Activated CD8-positive, alpha-beta T cell treated with anti-CD3 and anti-CD28 coated beads, Interleukin-2, amount 10 ng/mL, durations not matched to agents 7 days and 5 days (primary cell): ENCODE data around the gene PRX. TPM values are rescaled to one million over a fixed set of nuclear protein-coding genes. Genes with fewer than 3 reads are reported as not detected.

Experiments used
- ATAC-seq: fragments of 150-1000 bp; cut with Tn5 transposase; one replicate; pipeline ENCODE4 v1.10.0; 2021; ENCODE audit warnings: moderate library complexity
- CTCF ChIA-PET: fragments of 350-600 bp; sonication (Branson Sonifier 250); formaldehyde crosslinking; loops from one replicate; lab custom pipeline; 2021; ENCODE audit warnings: antibody characterized with exemption; lab: Charles Lee
- POLR2A ChIA-PET: fragments of 350-600 bp; sonication (Branson Sonifier 250); formaldehyde crosslinking; loops from one replicate; lab custom pipeline; 2021; ENCODE audit warnings: antibody characterized with exemption; lab: Charles Lee
- DNase-seq: peaks from one replicate; pipeline ENCODE4 v3.0.0-alpha.2; 2020
- H3K27ac Mint-ChIP-seq: one replicate; pipeline ENCODE4 v1.8.0; 2021; ENCODE audit warnings: mild to moderate bottlenecking, mixed read lengths
- H3K27me3 Mint-ChIP-seq: one replicate; pipeline ENCODE4 v1.8.0; 2021; ENCODE audit warnings: low read depth, mixed read lengths
- H3K36me3 Mint-ChIP-seq: one replicate; pipeline ENCODE4 v1.8.0; 2021; ENCODE audit warnings: low read depth, mixed read lengths
- H3K4me1 Mint-ChIP-seq: one replicate; pipeline ENCODE4 v1.8.0; 2021; ENCODE audit warnings: low read depth, mixed read lengths
- H3K4me3 Mint-ChIP-seq: one replicate; pipeline ENCODE4 v1.8.0; 2021; ENCODE audit warnings: mild to moderate bottlenecking, mixed read lengths
- H3K9me3 Mint-ChIP-seq: one replicate; pipeline ENCODE4 v1.8.0; 2022; ENCODE audit warnings: mixed read lengths; ENCODE audit not compliant: insufficient read depth
- total RNA-seq, 2 experiments: library from RNA; stranded (reverse); gene quantifications; one replicate each; pipeline ENCODE4 v1.2.3, GENCODE V29; 2021

Gene PRX
- total RNA-seq, 2 experiments from 2014 or later = 0.84 to 1.1 TPM

DNA sequence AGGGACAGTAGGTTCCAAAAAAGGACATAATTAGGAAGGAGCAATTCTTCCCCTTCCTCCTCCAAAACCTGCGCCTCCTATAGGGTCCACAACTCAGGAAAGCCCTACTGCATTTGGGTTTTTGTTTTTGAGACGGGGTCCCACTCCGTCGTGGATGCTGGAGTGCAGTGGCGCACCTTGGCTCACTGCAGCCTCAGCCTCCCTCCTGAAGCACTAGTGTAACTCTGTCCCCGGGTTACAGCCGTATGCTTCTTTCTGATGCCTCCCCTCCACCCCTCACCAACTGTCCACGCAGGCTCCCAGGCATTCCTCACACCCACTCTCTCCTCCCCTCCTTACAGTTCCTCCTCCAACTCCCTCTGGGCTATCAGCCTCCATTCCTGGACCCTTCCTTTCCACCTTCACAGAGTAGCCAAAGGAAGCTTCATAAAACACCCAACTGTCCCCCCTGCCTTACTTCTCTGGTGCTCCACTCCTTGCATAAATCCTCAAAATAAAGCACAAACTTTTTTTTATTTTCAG, 33.1 kb upstream of the PRX start:
- POLR2A ChIA-PET = no interaction called here
- CTCF ChIA-PET = interaction anchor here (1.0 to 1.1 kb wide), 2 partner anchors 19 to 26 kb away, joined by 3 to 5 read pairs; partner anchors contain the start of gene BLVRB
- ATAC-seq (no peak), DNase-seq (no peak)
- H3K4me3 Mint-ChIP-seq = no peak overlapping the region
- H3K36me3 Mint-ChIP-seq = peaks cover 7% of the 10 kb centered on the region
- no peaks in the 10 kb centered on the region for H3K27me3 Mint-ChIP-seq
- no peaks in the 10 kb centered on the region for H3K9me3 Mint-ChIP-seq
- H3K27ac Mint-ChIP-seq = no peak overlapping the region
- peaks cover 18% of the 10 kb centered on the region for H3K4me1 Mint-ChIP-seq

- H3K27ac Mint-ChIP-seq = no peak overlapping the region
- ChIA-PET POLR2A (no interaction called here), CTCF (interaction anchor here (1.1 kb wide), 1 partner anchor 20 kb away, joined by 5 read pairs; the partner anchor contains the start of gene BLVRB)
These were observed 32.6 kb upstream of the PRX start for GRCh38 chr19:40445780-40446262.

DNA sequence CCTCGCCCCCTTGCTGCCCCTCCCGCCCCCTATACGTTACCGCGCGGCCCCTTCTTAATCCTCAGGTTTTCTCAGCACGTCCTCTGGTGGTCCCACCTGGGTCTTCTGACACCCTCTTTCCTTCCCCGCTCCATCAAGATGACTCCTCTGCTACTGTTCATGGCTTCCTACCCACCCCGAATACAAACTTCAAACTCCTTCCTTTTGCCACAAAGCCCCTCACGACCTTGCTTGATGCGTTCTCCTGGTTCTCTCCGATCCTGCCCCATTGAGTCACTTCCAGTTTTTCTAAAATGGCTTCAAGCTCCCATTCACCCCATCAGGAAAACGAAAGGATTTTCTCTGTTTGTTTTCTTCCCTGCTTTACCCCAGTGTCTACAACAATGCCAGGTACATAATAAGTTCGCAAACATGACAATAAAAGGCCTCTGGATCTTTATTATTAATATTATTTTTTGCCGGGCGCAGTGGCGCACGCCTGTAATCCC, 31.7 kb upstream of the PRX start:
- ChIA-PET POLR2A (interaction anchor here (2.5 to 4.3 kb wide), 3 partner anchors 18 to 24 kb away, joined by 12 to 29 read pairs (median 24); partner anchors contain the start of genes BLVRB and SERTAD1), CTCF (interaction anchor here (0.6 to 3.4 kb wide), 3 partner anchors 20 to 139 kb away, joined by 5 to 30 read pairs (median 21); partner anchors contain the start of gene BLVRB)
- Mint-ChIP-seq H3K27me3 (no peaks in the 10 kb centered on the region), H3K36me3 (peaks cover 16% of the 10 kb centered on the region), H3K4me1 (peaks cover 18% of the 10 kb centered on the region), H3K9me3 (no peaks in the 10 kb centered on the region), H3K27ac (peak overlapping the region; percentile 98), H3K4me3 (peak overlapping the region; percentile 98)
- DNase-seq (no peak), ATAC-seq (no peak)

More at GRCh38 chr19:40445780-40446262, 32.6 kb upstream of the PRX start:
- no peak for DNase-seq
- no peak for ATAC-seq
- H3K27me3 Mint-ChIP-seq = no peaks in the 10 kb centered on the region
- no peaks in the 10 kb centered on the region for H3K9me3 Mint-ChIP-seq
- peaks cover 18% of the 10 kb centered on the region for H3K4me1 Mint-ChIP-seq
- H3K36me3 Mint-ChIP-seq = peaks cover 13% of the 10 kb centered on the region
- peak overlapping the region; percentile 49 for H3K4me3 Mint-ChIP-seq

DNA sequence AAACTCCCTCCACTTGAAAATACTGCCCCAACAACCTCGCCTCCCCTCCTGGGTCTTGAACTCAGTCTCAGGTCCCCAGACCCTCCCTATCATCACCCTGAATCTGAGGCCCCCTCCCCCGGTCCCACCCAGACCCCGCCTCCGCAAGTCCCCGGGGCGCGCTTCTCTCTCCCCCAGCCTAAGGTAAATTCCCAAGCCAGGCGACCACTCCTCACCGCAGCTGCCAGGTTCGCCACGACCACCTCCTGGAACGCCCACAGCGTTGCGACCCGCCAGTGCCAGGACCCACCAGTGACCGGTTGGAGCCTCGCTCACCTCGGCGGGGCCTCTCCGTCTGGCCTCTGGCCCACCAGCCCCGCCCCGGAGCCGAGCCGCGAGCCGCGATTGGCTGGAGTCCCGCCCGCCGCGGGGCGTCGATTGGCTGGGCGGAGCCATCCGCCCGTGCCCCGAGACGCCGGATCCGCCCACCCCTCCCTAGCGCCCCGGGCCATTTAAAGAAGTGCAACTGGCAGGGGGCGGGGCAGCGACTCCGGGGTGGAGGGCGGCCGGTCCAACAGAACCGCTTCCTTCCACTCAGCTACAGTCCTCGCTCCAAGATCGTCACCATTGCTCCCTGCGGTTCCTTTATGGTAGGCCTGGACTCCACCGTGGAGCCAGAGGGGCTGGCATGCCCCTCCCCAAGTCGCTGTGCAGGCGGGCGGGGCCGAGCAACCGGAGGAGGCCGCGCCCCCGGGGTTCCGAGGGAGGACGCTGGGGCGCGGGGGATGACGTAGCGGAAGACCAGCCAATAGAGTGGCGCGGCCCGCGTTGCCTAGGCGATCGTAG, 31.0 kb upstream of the PRX start, which contains the start of gene SERTAD3:
Gene SERTAD3 (minus strand): TSS at position 336 of the 825 bp plus-strand sequence. CDS start 2,255 bp downstream, outside the sequence.
- no peaks in the 10 kb centered on the region for H3K9me3 Mint-ChIP-seq
- ATAC-seq (peak; percentile 78), DNase-seq (peak; percentile 98)
- ChIA-PET POLR2A (interaction anchor here (0.7 to 4.3 kb wide), 8 partner anchors 11 to 146 kb away, joined by 3 to 29 read pairs (median 6); partner anchors contain the start of genes BLVRB and SERTAD1), CTCF (interaction anchor here (1.5 to 3.4 kb wide), 3 partner anchors 20 to 139 kb away, joined by 6 to 30 read pairs (median 21); partner anchors contain the start of gene BLVRB)
- peaks cover 16% of the 10 kb centered on the region for H3K36me3 Mint-ChIP-seq
- peak within 1 kb of the TSS; percentile 98 for H3K27ac Mint-ChIP-seq
- H3K4me3 Mint-ChIP-seq = peak within 1 kb of the TSS; percentile 98
- H3K4me1 Mint-ChIP-seq = peaks cover 18% of the 10 kb centered on the region
- no peaks in the 10 kb centered on the region for H3K27me3 Mint-ChIP-seq

DNA sequence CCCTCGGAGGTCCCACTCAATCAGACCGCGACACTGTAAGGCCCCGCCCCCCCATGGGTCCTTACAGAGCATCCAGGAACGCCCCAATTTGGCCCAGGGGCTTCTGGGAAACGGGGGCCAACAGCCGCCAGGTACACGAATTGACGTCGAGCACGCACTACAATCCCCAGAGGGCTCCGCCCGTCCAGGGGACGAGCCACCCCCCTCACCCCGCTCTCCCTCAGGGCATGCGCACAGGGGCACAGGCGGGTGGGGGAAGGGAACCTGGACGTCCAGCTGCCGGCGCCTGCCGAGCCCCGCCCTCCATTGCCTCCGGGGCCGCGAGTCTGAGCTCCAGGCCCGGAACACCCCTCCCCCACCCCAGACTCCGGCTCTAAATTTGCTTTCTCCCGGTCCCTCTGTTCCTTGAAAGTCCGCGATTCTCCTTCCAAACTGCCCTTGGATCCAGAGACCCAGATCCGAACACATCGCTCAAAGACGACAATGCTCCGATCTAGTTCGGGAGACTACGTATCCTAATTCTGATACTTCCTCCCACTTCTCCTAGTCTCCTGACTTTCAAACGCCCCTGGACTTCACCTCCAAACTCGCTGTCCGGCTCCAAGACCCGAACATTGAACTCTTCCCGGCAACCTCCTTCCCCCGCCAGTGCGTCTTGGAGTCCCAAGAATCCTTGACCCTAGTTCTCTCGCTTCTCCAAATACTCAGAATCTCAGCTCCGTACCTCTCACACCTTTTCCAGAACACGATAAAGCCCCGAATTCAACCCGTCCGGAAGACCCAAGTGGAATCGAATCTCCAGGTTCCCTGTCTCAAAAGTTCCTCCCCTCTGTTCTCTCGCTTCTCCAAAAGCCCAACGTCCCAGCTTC, 30.2 kb upstream of the PRX start:
- Mint-ChIP-seq H3K27me3 (no peaks in the 10 kb centered on the region), H3K4me3 (peak overlapping the region; percentile 98), H3K9me3 (no peaks in the 10 kb centered on the region), H3K4me1 (peaks cover 18% of the 10 kb centered on the region), H3K36me3 (peaks cover 16% of the 10 kb centered on the region), H3K27ac (peak overlapping the region; percentile 98)
- peak; percentile 86 for ATAC-seq
- ChIA-PET POLR2A (interaction anchor here (0.7 to 4.3 kb wide), 12 partner anchors 10 to 1110 kb away, joined by 3 to 29 read pairs (median 5); partner anchors contain the start of genes BLVRB and SERTAD1), CTCF (interaction anchor here (0.9 to 3.4 kb wide), 8 partner anchors 10 to 159 kb away, joined by 3 to 30 read pairs (median 4); partner anchors contain the start of gene BLVRB)
- DNase-seq = peak; percentile 100

- ATAC-seq (no peak), DNase-seq (no peak)
- ChIA-PET CTCF (interaction anchor here (0.9 to 3.4 kb wide), 8 partner anchors 9 to 160 kb away, joined by 3 to 30 read pairs (median 4); partner anchors contain the start of gene BLVRB), POLR2A (interaction anchor here (0.8 to 4.3 kb wide), 10 partner anchors 9 to 1111 kb away, joined by 3 to 29 read pairs (median 6); partner anchors contain the start of genes BLVRB and SERTAD1)
- H3K4me1 Mint-ChIP-seq = peaks cover 18% of the 10 kb centered on the region
- H3K36me3 Mint-ChIP-seq = peaks cover 16% of the 10 kb centered on the region
- no peaks in the 10 kb centered on the region for H3K27me3 Mint-ChIP-seq
- no peaks in the 10 kb centered on the region for H3K9me3 Mint-ChIP-seq
- peak overlapping the region; percentile 98 for H3K4me3 Mint-ChIP-seq
- H3K27ac Mint-ChIP-seq = peak overlapping the region; percentile 98
These were observed 29.4 kb upstream of the PRX start for GRCh38 chr19:40442328-40443130.

GRCh38 chr19:40441719-40442253, 28.6 kb upstream of the PRX start:
- ChIA-PET POLR2A (interaction anchor here (3.4 to 4.3 kb wide), 2 partner anchors 15 to 21 kb away, joined by 24 to 29 read pairs; partner anchors contain the start of gene SERTAD1), CTCF (interaction anchor here (0.9 to 3.4 kb wide), 2 partner anchors 23 to 161 kb away, joined by 4 to 30 read pairs; partner anchors contain the start of gene BLVRB)
- ATAC-seq = no peak
- Mint-ChIP-seq H3K27me3 (no peaks in the 10 kb centered on the region), H3K36me3 (peaks cover 16% of the 10 kb centered on the region), H3K9me3 (no peaks in the 10 kb centered on the region), H3K4me3 (peak overlapping the region; percentile 98), H3K4me1 (peaks cover 18% of the 10 kb centered on the region), H3K27ac (peak overlapping the region; percentile 98)
- DNase-seq = no peak

DNA sequence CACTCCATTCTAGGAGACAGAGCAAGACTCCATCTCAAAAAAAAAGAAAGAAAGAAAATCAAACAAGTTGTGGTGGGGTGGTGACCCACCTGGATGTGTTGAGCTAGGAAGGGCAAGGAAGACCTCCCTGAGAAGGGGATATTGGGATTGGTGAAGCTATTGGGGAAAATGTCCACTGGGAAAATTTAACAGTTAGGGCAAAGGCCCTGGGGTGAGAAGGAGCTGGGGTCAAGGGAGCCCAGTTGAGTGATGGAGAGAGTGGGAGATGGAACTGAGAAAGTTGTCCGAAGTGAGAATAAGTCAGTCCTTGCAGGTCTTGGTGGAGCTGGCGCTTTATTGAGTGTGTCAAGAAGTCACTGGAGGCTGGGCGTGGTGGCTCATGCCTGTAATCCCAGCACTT, 25.1 kb upstream of the PRX start:
- Mint-ChIP-seq H3K27me3 (no peaks in the 10 kb centered on the region), H3K36me3 (peaks cover 13% of the 10 kb centered on the region), H3K9me3 (no peaks in the 10 kb centered on the region), H3K4me3 (no peak overlapping the region), H3K27ac (no peak overlapping the region), H3K4me1 (peaks cover 22% of the 10 kb centered on the region)
- CTCF ChIA-PET = interaction anchor here (0.9 to 2.3 kb wide), 4 partner anchors 12 to 27 kb away, joined by 3 to 6 read pairs (median 4); partner anchors contain the start of genes BLVRB and SERTAD1
- ATAC-seq = no peak
- DNase-seq = no peak
- POLR2A ChIA-PET = interaction anchor here (0.6 kb wide), 1 partner anchor 12 kb away, joined by 4 read pairs; the partner anchor contains the start of gene SERTAD1

GRCh38 chr19:40433391-40434216, 20.4 kb upstream of the PRX start:
- no peaks in the 10 kb centered on the region for H3K27me3 Mint-ChIP-seq
- ATAC-seq (peak; percentile 96), DNase-seq (peak; percentile 67)
- H3K36me3 Mint-ChIP-seq = no peaks in the 10 kb centered on the region
- peak overlapping the region; percentile 84 for H3K4me3 Mint-ChIP-seq
- peak overlapping the region; percentile 95 for H3K27ac Mint-ChIP-seq
- peaks cover 15% of the 10 kb centered on the region for H3K4me1 Mint-ChIP-seq
- ChIA-PET CTCF (interaction anchor here (0.8 to 3.6 kb wide), 6 partner anchors 9 to 30 kb away, joined by 3 to 21 read pairs (median 3); no protein-coding TSS in a partner anchor), POLR2A (interaction anchor here (1.5 kb wide), 1 partner anchor 10 kb away, joined by 7 read pairs; the partner anchor contains the start of gene SERTAD3)
- no peaks in the 10 kb centered on the region for H3K9me3 Mint-ChIP-seq
